Left forelimb (tissue), 1 donor: ENCODE data around the gene B4GALNT4.
"Not testable (repeated sequence)": the region's sequence is repeated elsewhere in the genome, so short reads cannot be mapped to it uniquely, and the experiment has no call there.

Source experiments
- DNase-seq: peaks from one replicate; pipeline ENCODE4 v3.0.0-alpha.2; 2018; ENCODE audit warnings: low spot score

Gene B4GALNT4

GRCh38 chr11:420911-421321 is 51.6 kb downstream of the B4GALNT4 start:
- DNase-seq: no peak

GRCh38 chr11:422249-422656 is 53.0 kb downstream of the B4GALNT4 start:
- DNase-seq: no peak

- DNase-seq: no peak
Observed at GRCh38 chr11:424232-424631, 54.9 kb downstream of the B4GALNT4 start.

GRCh38 chr11:424766-425165 is 55.5 kb downstream of the B4GALNT4 start:
- not testable (repeated sequence) for DNase-seq

GRCh38 chr11:425301-425700 is 56.0 kb downstream of the B4GALNT4 start:
- no peak for DNase-seq

- DNase-seq: no peak
Observed at GRCh38 chr11:426851-427250, 57.6 kb downstream of the B4GALNT4 start.

- no peak for DNase-seq
Observed at GRCh38 chr11:428295-428694, 59.0 kb downstream of the B4GALNT4 start.

GRCh38 chr11:429391-429790 is 60.1 kb downstream of the B4GALNT4 start:
- DNase-seq: no peak

- DNase-seq: no peak
Observed at GRCh38 chr11:429931-430456, 60.7 kb downstream of the B4GALNT4 start.
